SK-N-SH (cell line): ENCODE measurements around the gene PDE11A. TPM values are rescaled to one million over a fixed set of nuclear protein-coding genes. Genes with fewer than 3 reads are reported as not detected.

Experiments
- CTCF ChIA-PET: fragments of 300-600, 350-600 bp; formaldehyde crosslinking; extraction: SDS; loops from one replicate; lab custom pipeline; 2021; lab: Yijun Ruan, JAX
- POLR2A ChIA-PET: fragments of 350-600 bp; sonication (Branson Sonifier 250); formaldehyde crosslinking; extraction: SDS; loops from one replicate; lab custom pipeline; 2020; ENCODE audit warnings: antibody characterized with exemption, inconsistent platforms; lab: Yijun Ruan, JAX
- DNase-seq: peaks from one replicate; pipeline ENCODE4 v3.0.0; 2012
- H2AFZ ChIP-seq: fragments of 200-600 bp; sonication (generic); 2 replicates; pipeline ENCODE4 v1.8.1; 2016; ENCODE audit warnings: antibody characterized with exemption, mild to moderate bottlenecking, low read depth
- H3F3A ChIP-seq: fragments of 200-600 bp; sonication (generic); replicated peaks from 2 replicates; pipeline ENCODE3; 2016; ENCODE audit warnings: antibody characterized with exemption, mild to moderate bottlenecking; ENCODE audit not compliant: insufficient read depth
- H3K27ac ChIP-seq, 2 experiments: fragments of 200-500 bp in 1 of 2; fragments of 200-600 bp in 1 of 2; sonication (Bioruptor generic) in 1 of 2; sonication (generic), shearing (Covaris generic) in 1 of 2; 2 replicates each; pipeline versions ENCODE4 v1.5.1 to v1.6.1; 2014 to 2016; ENCODE audit warnings: low read depth in 2 of 2, inconsistent platforms in 1 of 2, low read length in 1 of 2, mild to moderate bottlenecking in 1 of 2, mixed read lengths in 1 of 2
- H3K27me3 ChIP-seq: fragments of 200-600 bp; sonication (generic), shearing (Covaris generic); 2 replicates; pipeline ENCODE4 v1.6.1; 2016; ENCODE audit warnings: mixed run types; ENCODE audit not compliant: insufficient read depth
- H3K36me3 ChIP-seq, 2 experiments: fragments of 200-500 bp in 1 of 2; fragments of 200-600 bp in 1 of 2; sonication (Bioruptor generic) in 1 of 2; sonication (generic) in 1 of 2; replicated peaks in 1 of 2; 2 replicates each; pipeline versions ENCODE3 to v1.5.1; 2014 to 2016; ENCODE audit warnings: low read length in 1 of 2, mild to moderate bottlenecking in 1 of 2; ENCODE audit not compliant: insufficient read depth in 2 of 2, control insufficient read depth in 1 of 2
- H3K4me1 ChIP-seq, 2 experiments: fragments of 200-500 bp in 1 of 2; fragments of 200-600 bp in 1 of 2; sonication (Bioruptor generic) in 1 of 2; sonication (generic), shearing (Covaris generic) in 1 of 2; 2 replicates each; pipeline versions ENCODE4 v1.5.1 to v1.6.1; 2014 to 2016; ENCODE audit warnings: low read depth in 1 of 2, low read length in 1 of 2, mixed run types in 1 of 2; ENCODE audit not compliant: insufficient read depth in 2 of 2, control insufficient read depth in 1 of 2
- H3K4me2 ChIP-seq: fragments of 200-600 bp; sonication (generic), shearing (Covaris generic); 2 replicates; pipeline ENCODE4 v1.6.1; 2017; ENCODE audit warnings: mixed run types
- H3K4me3 ChIP-seq, 2 experiments: fragments of 200-500 bp in 1 of 2; fragments of 200-600 bp in 1 of 2; sonication (Bioruptor generic) in 1 of 2; sonication (generic), shearing (Covaris generic) in 1 of 2; 2 replicates each; pipeline versions ENCODE4 v1.5.1 to v1.8.1; 2014 to 2016; ENCODE audit warnings: low read depth in 2 of 2, inconsistent platforms in 1 of 2, low read length in 1 of 2, mild to moderate bottlenecking in 1 of 2, mixed read lengths in 1 of 2, moderate library complexity in 1 of 2
- H3K79me2 ChIP-seq: fragments of 200-600 bp; sonication (generic); 2 replicates; pipeline ENCODE4 v1.8.1; 2017; ENCODE audit warnings: mild to moderate bottlenecking; ENCODE audit not compliant: insufficient read depth
- H3K9ac ChIP-seq: fragments of 200-600 bp; sonication (generic); 2 replicates; pipeline ENCODE4 v1.6.1; 2017; ENCODE audit warnings: mixed run types
- H3K9me2 ChIP-seq: fragments of 200-600 bp; sonication (generic); 2 replicates; pipeline ENCODE4 v1.6.1; 2017; ENCODE audit warnings: mixed run types
- H3K9me3 ChIP-seq: fragments of 200-600 bp; sonication (generic); 2 replicates; pipeline ENCODE4 v1.6.1; 2017; ENCODE audit warnings: mixed run types, mild to moderate bottlenecking, moderate library complexity
- H4K20me1 ChIP-seq: fragments of 200-600 bp; sonication (generic); 2 replicates; pipeline ENCODE4 v1.6.1; 2017; ENCODE audit warnings: mild to moderate bottlenecking, mixed run types; ENCODE audit not compliant: insufficient read depth
- CHD2 ChIP-seq: fragments of 150-350 bp; IDR thresholded peaks from 2 replicates; pipeline ENCODE4 v1.6.1; 2018; ENCODE audit warnings: low read length; ENCODE audit not compliant: partially characterized antibody
- ELF1 ChIP-seq: IDR thresholded peaks from 2 replicates; pipeline ENCODE4 v1.4.0; 2012
- EZH2phosphoT487 ChIP-seq: fragments of 200-600 bp; sonication (generic); IDR thresholded peaks from 2 replicates; pipeline ENCODE4 v1.6.1; 2017; ENCODE audit warnings: low read depth, mixed run types, mild to moderate bottlenecking, antibody characterized with exemption, moderate library complexity, borderline replicate concordance
- FOSL2 ChIP-seq: IDR thresholded peaks from 2 replicates; pipeline ENCODE4 v1.4.0; 2012; ENCODE audit warnings: low read depth, mild to moderate bottlenecking, moderate library complexity, borderline replicate concordance
- FOXJ3 ChIP-seq: sonication (generic); formaldehyde crosslinking; IDR thresholded peaks from 2 replicates; pipeline ENCODE4 v1.5.1; 2020; ENCODE audit warnings: mild to moderate bottlenecking, missing genetic modification reagents
- FOXM1 ChIP-seq: IDR thresholded peaks from 2 replicates; pipeline ENCODE4 v1.4.0; 2012; ENCODE audit warnings: low read depth, mild to moderate bottlenecking
- JUND ChIP-seq: IDR thresholded peaks from 2 replicates; pipeline ENCODE4 v1.4.0; 2012
- MEF2A ChIP-seq: IDR thresholded peaks from 2 replicates; pipeline ENCODE4 v1.4.0; 2012; ENCODE audit warnings: low read depth, borderline replicate concordance
- MXI1 ChIP-seq: IDR thresholded peaks from 2 replicates; pipeline ENCODE4 v1.6.1; 2012; ENCODE audit warnings: mild to moderate bottlenecking, low read depth, low read length, improper control_type of control experiment
- NFIC ChIP-seq: IDR thresholded peaks from 2 replicates; pipeline ENCODE4 v1.4.0; 2012; ENCODE audit warnings: borderline replicate concordance
- NRF1 ChIP-seq: IDR thresholded peaks from 2 replicates; pipeline ENCODE4 v1.6.1; 2012; ENCODE audit warnings: low read depth, mild to moderate bottlenecking, low read length
- RCOR1 ChIP-seq: fragments of 150-350 bp; IDR thresholded peaks from 2 replicates; pipeline ENCODE4 v1.6.1; 2017; ENCODE audit warnings: antibody characterized with exemption, low read length
- RFX5 ChIP-seq: IDR thresholded peaks from 2 replicates; pipeline ENCODE4 v1.6.1; 2012; ENCODE audit warnings: mild to moderate bottlenecking, improper control_type of control experiment, low read length
- RXRA ChIP-seq: IDR thresholded peaks from 2 replicates; pipeline ENCODE4 v1.4.0; 2012; ENCODE audit warnings: low read depth, mild to moderate bottlenecking, borderline replicate concordance
- SMC3 ChIP-seq: IDR thresholded peaks from 2 replicates; pipeline ENCODE4 v1.6.1; 2012; ENCODE audit warnings: low read depth, low read length, improper control_type of control experiment
- TAF1 ChIP-seq: IDR thresholded peaks from 2 replicates; pipeline ENCODE4 v1.6.1; 2012; ENCODE audit warnings: low read depth, mild to moderate bottlenecking, low read length, moderate library complexity, borderline replicate concordance
- TEAD4 ChIP-seq: IDR thresholded peaks from 2 replicates; pipeline ENCODE4 v1.4.0; 2012; ENCODE audit warnings: mild to moderate bottlenecking, borderline replicate concordance; ENCODE audit not compliant: insufficient read depth
- YY1 ChIP-seq: IDR thresholded peaks from 2 replicates; pipeline ENCODE4 v1.4.0; 2012; ENCODE audit warnings: low read depth, mild to moderate bottlenecking
- WGBS: methylation state at CpG from one replicate; pipeline ENCODE4 v1.1.6; 2017; ENCODE audit warnings: low lambda C conversion rate; 5-methylcytosine and 5-hydroxymethylcytosine counted together
- polyA plus RNA-seq, 3 experiments: library from polyadenylated mRNA; depleted of rRNA; stranded (reverse); fragments of >200 nt; gene quantifications; 2 replicates each; pipeline ENCODE4 v1.2.3, GENCODE V29; 2012
- TF ChIP-seq, protein P1 (sequence below): IDR thresholded peaks from 2 replicates; pipeline ENCODE4; 2012
- TF ChIP-seq, protein P2 (sequence below): fragments of 200-600 bp; sonication (generic); IDR thresholded peaks from 2 replicates; pipeline ENCODE4 v1.6.1; 2017; ENCODE audit warnings: antibody characterized with exemption, mild to moderate bottlenecking, moderate library complexity
- TF ChIP-seq, protein P3 (sequence below): IDR thresholded peaks from 2 replicates; pipeline ENCODE4 v1.4.0; 2012; ENCODE audit warnings: low read depth, borderline replicate concordance
- TF ChIP-seq, protein P4 (sequence below): IDR thresholded peaks from 2 replicates; pipeline ENCODE4 v1.4.0; 2012; ENCODE audit warnings: low read depth

Gene PDE11A
- polyA plus RNA-seq, 1 of the 3 experiments (the other 2 are of a cell fraction) = 0.10 TPM

DNA sequence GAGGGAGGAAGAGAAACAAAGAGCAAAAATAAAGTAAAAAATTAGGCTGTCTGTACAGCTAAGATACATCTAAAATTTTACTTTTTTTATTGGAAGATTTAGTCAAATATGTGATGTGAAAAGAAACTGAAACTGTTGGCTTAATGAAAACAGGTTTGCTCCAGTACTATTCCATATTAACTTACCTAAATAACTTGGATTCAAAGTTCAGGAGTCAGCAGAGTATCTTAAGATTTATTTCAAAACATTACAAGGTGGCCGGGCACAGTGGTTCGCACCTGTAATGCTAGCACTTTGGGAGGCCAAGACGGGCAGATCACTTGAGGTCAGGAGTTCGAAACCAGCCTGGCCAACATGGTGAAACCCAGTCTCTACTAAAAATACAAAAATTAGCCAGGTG, 197.9 kb downstream of the PDE11A start:
- 66% methylated on average over 4 of the region's 4 CpGs for WGBS
- Histone ChIP-seq H3K9ac (no peak overlapping the region), H3K27ac (no peak overlapping the region), H2AFZ (no peak overlapping the region), H3K9me2 (no peaks in the 10 kb centered on the region), H4K20me1 (no peaks in the 10 kb centered on the region), H3K4me1 (no peaks in the 10 kb centered on the region), H3K9me3 (no peaks in the 10 kb centered on the region), H3K4me3 (no peak overlapping the region), H3K79me2 (no peaks in the 10 kb centered on the region), H3K4me2 (no peak overlapping the region), H3K36me3 (no peaks in the 10 kb centered on the region), H3F3A (no peaks in the 10 kb centered on the region), H3K27me3 (no peaks in the 10 kb centered on the region)
- no peak for TF ChIP-seq FOXM1
- TF ChIP-seq MXI1 = no peak
- TF ChIP-seq RFX5 = no peak
- TF ChIP-seq, protein P1, sequence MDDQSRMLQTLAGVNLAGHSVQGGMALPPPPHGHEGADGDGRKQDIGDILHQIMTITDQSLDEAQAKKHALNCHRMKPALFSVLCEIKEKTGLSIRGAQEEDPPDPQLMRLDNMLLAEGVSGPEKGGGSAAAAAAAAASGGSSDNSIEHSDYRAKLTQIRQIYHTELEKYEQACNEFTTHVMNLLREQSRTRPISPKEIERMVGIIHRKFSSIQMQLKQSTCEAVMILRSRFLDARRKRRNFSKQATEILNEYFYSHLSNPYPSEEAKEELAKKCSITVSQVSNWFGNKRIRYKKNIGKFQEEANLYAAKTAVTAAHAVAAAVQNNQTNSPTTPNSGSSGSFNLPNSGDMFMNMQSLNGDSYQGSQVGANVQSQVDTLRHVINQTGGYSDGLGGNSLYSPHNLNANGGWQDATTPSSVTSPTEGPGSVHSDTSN = no peak
- no peak for TF ChIP-seq RXRA
- no peak for TF ChIP-seq FOSL2
- TF ChIP-seq, protein P2, sequence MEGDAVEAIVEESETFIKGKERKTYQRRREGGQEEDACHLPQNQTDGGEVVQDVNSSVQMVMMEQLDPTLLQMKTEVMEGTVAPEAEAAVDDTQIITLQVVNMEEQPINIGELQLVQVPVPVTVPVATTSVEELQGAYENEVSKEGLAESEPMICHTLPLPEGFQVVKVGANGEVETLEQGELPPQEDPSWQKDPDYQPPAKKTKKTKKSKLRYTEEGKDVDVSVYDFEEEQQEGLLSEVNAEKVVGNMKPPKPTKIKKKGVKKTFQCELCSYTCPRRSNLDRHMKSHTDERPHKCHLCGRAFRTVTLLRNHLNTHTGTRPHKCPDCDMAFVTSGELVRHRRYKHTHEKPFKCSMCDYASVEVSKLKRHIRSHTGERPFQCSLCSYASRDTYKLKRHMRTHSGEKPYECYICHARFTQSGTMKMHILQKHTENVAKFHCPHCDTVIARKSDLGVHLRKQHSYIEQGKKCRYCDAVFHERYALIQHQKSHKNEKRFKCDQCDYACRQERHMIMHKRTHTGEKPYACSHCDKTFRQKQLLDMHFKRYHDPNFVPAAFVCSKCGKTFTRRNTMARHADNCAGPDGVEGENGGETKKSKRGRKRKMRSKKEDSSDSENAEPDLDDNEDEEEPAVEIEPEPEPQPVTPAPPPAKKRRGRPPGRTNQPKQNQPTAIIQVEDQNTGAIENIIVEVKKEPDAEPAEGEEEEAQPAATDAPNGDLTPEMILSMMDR = no peak
- TF ChIP-seq, protein P3, sequence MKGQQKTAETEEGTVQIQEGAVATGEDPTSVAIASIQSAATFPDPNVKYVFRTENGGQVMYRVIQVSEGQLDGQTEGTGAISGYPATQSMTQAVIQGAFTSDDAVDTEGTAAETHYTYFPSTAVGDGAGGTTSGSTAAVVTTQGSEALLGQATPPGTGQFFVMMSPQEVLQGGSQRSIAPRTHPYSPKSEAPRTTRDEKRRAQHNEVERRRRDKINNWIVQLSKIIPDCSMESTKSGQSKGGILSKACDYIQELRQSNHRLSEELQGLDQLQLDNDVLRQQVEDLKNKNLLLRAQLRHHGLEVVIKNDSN = no peak
- ChIA-PET CTCF (interaction anchor here (1.5 kb wide), 1 partner anchor 75 kb away, joined by 4 read pairs; no protein-coding TSS in a partner anchor), POLR2A (no interaction called here)
- no peak for DNase-seq

DNA sequence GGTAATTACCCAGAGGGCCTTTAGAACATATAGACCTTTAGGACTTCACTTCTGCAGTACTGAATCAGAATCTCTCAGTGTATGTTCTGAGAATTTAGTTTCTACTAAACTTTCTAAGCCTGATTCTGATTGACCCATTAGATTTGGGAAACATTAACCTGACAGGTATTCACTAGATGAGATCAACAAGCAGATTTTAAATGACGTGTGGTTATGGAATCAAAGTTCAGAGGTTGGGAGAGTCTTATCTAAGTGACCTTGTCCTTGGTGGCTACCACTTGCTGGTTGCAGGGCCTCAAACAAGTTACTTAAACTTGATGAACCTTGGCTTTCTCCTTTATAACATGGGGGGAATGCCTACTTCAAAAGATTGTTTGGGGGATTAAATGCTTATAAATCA, 198.7 kb downstream of the PDE11A start:
- H2AFZ ChIP-seq = no peak overlapping the region
- no peaks in the 10 kb centered on the region for H3K9me2 ChIP-seq
- H4K20me1 ChIP-seq = no peaks in the 10 kb centered on the region
- H3K4me2 ChIP-seq = no peak overlapping the region
- H3K79me2 ChIP-seq = no peaks in the 10 kb centered on the region
- no peaks in the 10 kb centered on the region for H3K27me3 ChIP-seq
- ChIA-PET POLR2A (no interaction called here), CTCF (interaction anchor here (0.6 to 1.5 kb wide), 2 partner anchors 37 to 74 kb away, joined by 3 to 4 read pairs; no protein-coding TSS in a partner anchor)
- H3K9ac ChIP-seq = no peak overlapping the region
- H3K36me3 ChIP-seq = no peaks in the 10 kb centered on the region
- 31% methylated on average over 1 of the region's 1 CpG for WGBS
- no peak for DNase-seq
- H3F3A ChIP-seq = no peaks in the 10 kb centered on the region
- H3K9me3 ChIP-seq = no peaks in the 10 kb centered on the region
- H3K4me3 ChIP-seq = no peak overlapping the region
- H3K27ac ChIP-seq = no peak overlapping the region
- no peaks in the 10 kb centered on the region for H3K4me1 ChIP-seq
- TF ChIP-seq RFX5 = no peak
- TF ChIP-seq TEAD4 = no peak
- TF ChIP-seq NRF1 = no peak
- TF ChIP-seq, protein P2 = no peak
- TF ChIP-seq SMC3 = no peak
- no peak for TF ChIP-seq CHD2
- TF ChIP-seq, protein P3 = no peak
- no peak for TF ChIP-seq RXRA
- TF ChIP-seq EZH2phosphoT487 = no peak
- no peak for TF ChIP-seq FOSL2
- no peak for TF ChIP-seq TAF1
- no peak for TF ChIP-seq NFIC
- no peak for TF ChIP-seq FOXJ3 (CRISPR knock-in tag)
- TF ChIP-seq MEF2A = no peak
- TF ChIP-seq YY1 = no peak
- no peak for TF ChIP-seq RCOR1
- TF ChIP-seq ELF1 = no peak
- TF ChIP-seq, protein P4, sequence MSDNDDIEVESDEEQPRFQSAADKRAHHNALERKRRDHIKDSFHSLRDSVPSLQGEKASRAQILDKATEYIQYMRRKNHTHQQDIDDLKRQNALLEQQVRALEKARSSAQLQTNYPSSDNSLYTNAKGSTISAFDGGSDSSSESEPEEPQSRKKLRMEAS = no peak
- no peak for TF ChIP-seq JUND
